NCI-H748 treated with DMSO at 0.1 percent for 48 hours (cell line): Measurements from ENCODE around the gene EEF1AKMT4.
"Not testable (repeated sequence)": the region's sequence is repeated elsewhere in the genome, so short reads cannot be mapped to it uniquely, and the experiment has no call there.

ENCODE experiments used
- DNase-seq: peaks from one replicate; lab custom pipeline; 2025; lab: John Stamatoyannopoulos, UW

Gene EEF1AKMT4

DNA sequence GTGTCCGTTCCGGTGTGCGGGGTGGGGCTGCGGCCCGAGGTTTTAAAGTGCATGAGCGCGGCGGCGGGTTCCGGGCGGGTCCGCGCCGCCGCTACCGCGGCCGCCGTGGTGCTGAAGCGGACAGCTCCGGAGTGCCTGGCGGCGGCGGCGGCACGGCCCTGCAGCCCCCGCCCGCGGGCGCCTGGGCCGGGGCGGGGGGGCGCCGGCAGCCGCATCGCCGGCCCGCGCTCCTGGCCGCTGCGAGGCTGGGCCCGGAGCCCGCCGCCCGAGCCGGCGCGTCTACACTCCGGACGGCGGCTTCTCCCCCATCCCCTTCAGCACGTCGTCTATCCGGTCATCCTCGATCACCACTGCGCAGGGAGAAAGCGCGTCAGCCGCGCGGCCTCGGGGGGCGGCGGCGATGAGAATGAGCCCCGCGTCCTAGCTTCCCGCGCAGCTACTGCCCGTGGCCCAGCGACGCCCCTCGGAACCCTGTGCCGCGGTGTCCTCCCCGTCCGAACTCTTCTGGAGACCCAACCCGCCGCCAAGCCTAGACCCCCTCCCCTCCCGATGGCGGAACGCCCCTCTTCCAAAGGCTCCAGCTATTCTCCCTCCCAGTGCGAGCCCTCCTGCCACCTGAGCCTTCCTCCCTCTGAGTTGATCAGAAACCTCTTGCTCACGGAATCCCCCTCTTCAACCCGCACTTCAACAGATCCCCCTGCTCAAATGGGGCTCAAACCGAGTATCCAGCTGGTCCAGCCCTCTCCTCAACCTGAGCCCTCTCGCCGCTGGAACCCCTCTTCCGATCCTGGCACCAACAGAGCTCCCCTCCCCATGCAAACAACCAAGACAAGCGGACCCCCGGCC, 10.6 kb downstream of the EEF1AKMT4 start:
- DNase-seq: no peak

DNA sequence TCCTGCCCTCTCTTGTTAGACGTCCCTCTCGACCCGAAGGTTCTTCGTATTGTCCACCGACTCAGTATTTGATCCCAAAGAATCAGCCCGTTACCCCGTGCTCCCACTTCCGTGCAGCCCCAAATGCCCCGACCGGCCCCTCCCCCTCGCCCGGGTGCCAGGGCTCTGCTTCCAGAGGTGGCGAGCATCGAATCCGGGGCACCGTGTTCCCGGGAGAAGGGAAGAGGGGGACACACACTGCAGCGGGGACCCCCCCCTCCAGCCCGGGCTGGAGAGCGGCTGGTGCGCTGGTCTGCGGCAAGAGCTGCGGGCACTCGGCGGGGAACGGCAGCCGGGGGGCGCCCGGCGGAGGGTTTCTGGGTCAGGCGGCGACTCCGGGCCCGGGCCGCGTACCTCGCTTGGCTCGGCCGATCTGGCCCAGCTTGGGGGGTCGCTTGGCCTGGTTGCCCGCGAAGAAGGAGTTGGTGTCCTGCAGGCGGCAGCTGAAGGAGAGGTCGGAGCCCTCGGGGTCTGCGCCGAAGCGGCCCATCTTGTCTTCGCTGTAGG, 11.3 kb downstream of the EEF1AKMT4 start:
- no peak for DNase-seq

DNA sequence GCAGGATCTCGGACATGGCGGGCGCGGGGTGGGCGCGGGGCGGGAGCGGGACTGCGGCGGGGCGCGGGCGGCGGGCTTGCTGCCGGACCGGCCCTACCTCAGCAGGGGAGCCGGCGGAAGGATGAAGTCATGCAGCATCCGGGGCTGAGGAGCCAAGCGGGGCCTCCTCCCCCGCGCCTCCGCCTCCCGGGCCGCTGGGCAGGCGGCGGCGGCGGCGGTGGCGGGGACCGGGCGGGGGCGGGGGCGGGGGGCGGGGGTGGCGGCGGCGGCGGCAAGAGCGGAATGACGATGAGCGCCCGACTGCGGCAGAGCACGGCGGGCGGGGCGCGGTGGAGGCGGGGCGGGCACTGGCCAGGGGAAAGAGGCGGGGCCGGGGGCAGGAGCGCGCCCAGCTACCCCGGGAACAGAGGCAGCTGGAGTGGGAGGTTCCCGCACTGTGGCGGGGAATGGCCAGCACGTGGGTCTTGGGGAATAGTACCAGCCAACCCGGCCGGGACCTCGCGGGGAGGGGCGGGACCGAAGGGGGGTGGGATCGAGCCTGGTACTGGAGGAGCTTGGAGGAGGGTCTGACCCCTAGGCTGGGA, 11.9 kb downstream of the EEF1AKMT4 start, which contains the start of gene CAMK2N2:
Gene CAMK2N2 (minus strand): TSS at position 284 of the 584 bp plus-strand sequence. CDS start 268 bp downstream, at position 16.
- peak; percentile 71 for DNase-seq

DNA sequence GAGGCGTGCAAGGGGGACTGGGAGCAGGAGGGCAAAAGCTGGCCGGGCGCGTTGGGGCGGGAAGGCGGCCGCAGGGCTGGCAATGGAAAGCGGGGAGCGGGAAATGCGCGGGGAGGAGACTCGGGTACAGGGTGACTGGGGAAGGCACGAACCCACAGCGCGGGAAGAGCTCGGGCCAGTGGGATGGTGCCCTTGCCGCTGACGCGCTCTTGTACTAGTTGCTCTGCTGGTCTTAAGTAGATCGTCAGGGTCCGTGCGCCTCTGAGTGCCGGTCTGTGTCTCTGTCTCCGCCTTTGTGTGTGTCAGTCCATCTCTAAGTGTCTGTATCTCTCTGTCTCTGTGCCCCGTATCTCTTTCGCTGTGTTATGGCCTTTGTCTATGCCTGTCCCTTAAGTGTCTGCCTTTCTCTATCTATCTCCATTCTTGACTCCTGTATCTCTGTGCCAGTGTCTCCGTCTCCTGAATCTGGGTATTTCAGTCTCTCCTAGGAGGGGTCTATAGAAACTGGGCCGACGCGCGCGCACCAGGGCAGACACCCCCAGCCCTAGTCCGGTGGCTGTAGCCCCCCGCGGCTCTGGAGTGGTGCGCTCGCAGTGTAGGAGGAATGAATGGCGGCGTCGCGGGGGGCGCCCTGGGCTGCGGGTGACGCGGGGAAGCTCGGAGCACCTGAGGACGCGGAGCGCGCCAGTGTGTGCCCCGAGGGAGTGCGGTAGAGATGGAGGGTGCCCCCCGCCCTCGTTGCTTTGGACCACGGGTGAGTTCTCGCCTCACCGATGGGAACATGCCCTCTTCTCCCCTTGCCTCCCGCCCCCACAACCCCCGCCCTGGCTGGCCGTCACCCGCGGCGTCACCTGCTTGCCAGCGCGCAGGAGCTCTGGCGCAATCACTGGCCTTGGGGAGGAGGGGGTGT, 12.6 kb downstream of the EEF1AKMT4 start:
- peak; percentile 50 for DNase-seq

DNA sequence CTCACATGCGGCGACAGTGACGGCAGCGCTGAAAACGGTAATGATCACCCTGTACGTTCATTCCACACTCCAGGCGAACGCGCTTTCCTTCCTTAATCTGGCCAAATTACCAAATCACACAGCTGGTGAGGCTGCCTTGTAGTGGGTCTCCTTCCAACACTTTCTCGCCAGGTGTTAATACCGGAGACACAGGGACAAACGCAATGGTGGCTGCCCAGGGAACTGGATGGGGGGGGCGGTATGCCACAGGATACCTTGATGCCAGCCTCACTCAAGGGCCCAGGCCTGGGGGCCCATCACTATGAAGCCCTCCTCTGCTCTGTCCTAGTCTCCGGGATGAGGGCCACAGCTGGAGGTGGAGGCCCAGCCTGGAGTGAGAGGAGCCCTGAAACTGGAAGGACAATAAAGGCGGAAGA, 13.3 kb downstream of the EEF1AKMT4 start:
- DNase-seq: no peak

DNA sequence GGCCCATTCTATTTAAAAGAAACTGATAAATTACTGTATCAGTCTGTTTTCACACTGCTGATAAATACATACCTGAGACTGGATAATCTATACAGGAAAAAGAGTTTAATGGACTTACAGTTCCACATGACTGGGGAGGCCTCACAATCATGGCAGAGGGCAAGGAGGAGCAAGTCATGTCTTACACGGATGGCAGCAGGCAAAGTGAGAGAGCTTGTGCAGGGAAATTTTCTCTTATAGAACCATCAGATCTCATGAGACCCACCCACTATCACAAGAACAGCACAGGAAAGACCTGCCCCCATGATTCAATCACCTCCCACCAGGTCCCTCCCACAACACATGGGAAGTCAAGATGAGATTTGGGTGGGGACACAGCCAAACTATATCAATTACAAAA, 17.8 kb downstream of the EEF1AKMT4 start:
- DNase-seq: not testable (repeated sequence)

DNA sequence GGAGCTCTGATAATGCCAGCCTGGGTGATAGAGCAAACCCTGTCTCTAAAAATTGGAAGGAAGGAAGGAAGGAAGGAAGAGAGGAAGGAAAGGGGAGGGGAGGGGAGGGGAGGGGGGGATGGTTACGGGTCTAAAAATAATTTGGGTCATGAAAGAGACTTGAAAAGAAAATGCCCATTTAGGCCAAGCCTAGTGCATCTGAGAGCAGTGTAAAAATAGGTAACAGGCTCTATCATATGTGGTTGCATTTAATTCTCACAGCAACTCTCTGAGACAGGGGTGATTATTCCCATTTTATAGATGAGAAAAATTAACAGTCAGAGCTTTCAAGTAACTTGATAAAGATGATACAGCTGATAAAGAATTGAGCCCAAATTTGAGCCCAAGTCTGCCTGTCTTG, 22.8 kb downstream of the EEF1AKMT4 start:
- DNase-seq: no peak

DNA sequence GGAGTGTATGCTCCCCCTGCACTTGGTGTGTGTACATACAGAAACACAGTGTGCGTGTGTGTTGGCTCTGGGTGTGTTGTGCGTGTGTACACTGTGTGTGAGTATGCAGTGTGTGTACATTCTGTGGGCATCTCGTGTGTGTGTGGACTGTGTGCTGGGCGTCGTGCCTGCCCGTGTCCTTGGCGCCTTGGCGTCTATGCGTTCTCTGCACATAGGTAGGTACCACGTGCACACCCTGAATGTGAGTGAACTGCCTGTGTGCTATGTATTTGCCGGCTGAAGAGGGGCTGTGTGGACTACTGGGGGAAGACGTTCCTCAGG, 25.9 kb downstream of the EEF1AKMT4 start:
- no peak for DNase-seq

DNA sequence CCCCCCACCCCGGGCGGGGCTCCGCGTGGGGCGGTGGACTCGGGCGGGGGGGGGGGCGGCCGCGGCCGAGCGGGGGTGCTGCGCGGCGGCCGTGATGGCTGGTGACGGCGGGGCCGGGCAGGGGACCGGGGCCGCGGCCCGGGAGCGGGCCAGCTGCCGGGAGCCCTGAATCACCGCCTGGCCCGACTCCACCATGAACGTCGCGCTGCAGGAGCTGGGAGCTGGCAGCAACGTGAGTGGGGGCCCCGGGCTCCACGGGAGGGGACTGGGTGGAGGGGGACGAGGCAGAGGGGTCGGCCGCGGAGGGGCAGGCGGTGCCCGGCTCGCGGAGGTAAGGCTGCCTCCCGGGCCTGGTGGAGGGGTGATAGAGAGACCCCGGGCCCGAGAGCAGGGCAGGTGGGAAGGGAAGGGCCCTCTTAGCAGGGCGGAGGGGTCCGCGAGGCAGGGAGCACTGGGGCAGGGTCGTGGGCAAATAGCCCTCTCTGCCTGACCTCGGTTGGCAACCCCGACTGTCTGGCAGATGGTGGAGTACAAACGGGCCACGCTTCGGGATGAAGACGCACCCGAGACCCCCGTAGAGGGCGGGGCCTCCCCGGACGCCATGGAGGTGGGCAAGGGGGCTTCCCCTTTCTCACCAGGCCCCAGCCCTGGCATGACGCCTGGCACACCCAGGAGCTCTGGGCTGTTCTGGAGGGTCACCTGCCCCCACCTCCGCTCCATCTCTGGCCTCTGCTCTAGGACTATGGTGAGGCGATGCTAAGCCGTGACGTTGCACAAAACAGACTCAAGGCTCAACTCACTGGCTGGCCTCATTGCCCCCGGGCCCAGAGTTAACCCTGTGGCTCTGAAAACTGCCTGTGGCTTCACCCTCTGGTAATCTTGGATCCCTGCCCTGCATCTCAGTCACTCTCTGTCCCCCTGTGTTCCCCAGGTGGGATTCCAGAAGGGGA, 26.8 kb downstream of the EEF1AKMT4 start, which contains the start of gene ECE2:
Gene ECE2 (plus strand): TSS at position 62 of the 950 bp plus-strand sequence. CDS start 132 bp downstream, at position 194.
- no peak for DNase-seq

DNA sequence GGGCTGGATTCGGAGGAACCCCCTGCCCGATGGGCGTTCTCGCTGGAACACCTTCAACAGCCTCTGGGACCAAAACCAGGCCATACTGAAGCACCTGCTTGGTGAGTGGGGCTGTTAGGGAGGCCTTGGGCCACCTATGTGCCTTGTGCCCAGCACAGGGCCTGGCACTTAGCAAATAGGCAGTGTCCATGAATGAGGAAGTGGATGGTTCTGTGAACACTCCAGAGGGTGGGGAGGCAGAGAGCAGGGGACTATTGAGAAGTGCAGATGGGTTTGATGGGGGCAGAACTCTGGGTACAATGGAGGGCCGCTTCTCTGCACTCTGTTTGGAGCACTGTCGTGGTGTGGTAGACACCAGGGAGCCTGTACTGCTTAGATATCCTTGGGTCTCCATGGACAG, 27.9 kb downstream of the EEF1AKMT4 start:
- DNase-seq: no peak

DNA sequence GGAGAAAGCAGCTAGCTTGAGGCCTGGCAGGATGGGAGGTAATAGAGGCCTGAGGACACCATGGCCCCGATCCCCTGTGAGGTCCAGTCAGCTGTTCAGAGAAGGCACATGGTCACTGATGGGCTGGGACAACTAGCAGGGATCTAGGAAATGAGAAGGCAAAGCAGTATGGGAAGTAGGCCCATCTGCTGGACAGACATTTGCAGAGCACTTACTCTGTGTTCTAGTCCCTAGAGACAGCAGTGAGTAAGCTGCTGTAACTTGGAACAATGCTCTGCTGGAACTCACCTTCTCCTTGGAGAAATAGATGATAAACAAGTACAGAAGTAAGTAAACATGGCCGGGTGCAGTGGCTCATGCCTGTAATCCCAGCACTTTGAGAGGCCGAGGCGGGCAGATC, 33.5 kb downstream of the EEF1AKMT4 start:
- DNase-seq: no peak

DNA sequence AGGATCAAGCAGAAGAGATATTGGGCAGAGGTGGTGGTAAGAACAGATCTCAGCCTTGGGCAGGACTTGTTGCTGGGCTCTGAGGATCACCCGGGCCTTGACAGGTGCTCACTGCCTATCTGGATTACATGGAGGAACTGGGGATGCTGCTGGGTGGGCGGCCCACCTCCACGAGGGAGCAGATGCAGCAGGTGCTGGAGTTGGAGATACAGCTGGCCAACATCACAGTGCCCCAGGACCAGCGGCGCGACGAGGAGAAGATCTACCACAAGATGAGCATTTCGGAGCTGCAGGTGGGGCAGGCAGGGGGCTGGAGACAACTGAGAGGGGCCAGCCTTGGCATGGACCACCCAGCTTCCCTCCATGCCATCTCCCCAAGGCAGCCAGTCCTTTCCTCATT, 34.2 kb downstream of the EEF1AKMT4 start:
- no peak for DNase-seq

DNA sequence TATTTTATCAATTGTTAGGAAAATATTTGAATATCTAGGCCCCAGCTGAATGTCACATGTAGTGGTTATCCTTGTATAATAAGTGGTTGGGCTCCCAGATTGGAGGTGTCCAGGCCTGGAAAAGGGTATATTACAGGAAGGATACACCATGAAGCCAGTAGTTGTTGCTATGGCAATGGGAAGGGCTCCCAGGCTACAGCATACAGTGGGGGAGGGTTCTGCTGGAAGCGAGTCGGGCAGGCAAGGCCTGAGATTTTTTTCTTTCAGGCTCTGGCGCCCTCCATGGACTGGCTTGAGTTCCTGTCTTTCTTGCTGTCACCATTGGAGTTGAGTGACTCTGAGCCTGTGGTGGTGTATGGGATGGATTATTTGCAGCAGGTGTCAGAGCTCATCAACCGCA, 35.2 kb downstream of the EEF1AKMT4 start:
- peak; percentile 68 for DNase-seq

DNA sequence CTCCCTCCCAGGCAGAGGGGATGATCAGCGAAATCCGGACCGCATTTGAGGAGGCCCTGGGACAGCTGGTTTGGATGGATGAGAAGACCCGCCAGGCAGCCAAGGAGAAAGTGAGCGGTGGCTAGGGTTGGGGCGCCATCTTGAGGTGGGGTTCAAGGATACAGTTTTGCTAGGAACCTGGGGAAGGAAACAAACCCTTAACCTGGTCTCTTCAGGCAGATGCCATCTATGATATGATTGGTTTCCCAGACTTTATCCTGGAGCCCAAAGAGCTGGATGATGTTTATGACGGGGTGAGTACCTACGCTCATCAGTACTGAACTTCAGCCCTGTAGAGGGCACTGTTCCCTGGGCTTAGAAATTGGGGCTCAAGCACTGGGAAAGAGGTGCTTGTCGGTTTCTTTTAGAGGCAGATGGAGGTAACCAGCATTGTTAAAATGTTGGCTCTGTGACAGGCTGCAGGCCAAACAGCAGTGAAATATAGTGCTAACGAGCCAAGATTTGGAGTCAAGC, 40.0 kb downstream of the EEF1AKMT4 start:
- DNase-seq: peak; percentile 35

DNA sequence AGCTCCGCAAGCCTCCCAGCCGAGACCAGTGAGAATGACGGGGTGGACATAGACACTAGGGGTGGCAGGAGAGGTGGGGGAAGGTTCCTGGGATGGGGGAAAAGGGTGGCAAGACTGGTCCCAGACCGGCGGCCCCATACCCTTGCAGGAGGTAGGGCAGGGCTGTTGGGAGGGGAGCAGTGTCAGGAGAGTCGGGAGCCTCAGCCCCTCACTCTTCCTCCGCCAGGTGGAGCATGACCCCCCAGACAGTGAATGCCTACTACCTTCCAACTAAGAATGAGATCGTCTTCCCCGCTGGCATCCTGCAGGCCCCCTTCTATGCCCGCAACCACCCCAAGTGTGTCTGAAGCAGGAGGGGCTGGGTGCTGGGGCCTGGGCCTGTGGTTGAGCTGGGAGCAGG, 40.9 kb downstream of the EEF1AKMT4 start:
- no peak for DNase-seq

DNA sequence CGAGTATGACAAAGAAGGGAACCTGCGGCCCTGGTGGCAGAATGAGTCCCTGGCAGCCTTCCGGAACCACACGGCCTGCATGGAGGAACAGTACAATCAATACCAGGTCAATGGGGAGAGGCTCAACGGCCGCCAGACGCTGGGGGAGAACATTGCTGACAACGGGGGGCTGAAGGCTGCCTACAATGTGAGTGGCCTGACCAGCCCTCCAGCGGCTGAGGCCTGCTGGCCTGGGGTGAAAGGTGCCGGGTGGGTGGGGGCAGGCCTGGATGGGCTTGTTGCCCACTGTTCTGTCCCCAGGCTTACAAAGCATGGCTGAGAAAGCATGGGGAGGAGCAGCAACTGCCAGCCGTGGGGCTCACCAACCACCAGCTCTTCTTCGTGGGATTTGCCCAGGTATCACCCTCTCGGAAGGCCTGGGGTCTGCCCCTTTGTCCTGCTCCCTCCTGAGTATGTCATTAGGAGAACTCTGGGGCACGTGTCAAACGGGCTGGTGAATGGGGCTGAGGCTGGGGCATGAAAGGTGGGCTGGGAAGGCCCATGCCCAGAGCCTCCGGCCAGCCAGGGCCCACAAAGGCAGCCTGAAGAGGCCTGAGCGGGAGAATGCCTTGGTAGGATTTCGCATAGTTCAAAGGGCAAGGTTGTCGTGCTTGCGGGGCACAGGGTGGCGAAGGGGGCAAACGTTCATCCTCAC, 41.7 kb downstream of the EEF1AKMT4 start:
- no peak for DNase-seq

DNA sequence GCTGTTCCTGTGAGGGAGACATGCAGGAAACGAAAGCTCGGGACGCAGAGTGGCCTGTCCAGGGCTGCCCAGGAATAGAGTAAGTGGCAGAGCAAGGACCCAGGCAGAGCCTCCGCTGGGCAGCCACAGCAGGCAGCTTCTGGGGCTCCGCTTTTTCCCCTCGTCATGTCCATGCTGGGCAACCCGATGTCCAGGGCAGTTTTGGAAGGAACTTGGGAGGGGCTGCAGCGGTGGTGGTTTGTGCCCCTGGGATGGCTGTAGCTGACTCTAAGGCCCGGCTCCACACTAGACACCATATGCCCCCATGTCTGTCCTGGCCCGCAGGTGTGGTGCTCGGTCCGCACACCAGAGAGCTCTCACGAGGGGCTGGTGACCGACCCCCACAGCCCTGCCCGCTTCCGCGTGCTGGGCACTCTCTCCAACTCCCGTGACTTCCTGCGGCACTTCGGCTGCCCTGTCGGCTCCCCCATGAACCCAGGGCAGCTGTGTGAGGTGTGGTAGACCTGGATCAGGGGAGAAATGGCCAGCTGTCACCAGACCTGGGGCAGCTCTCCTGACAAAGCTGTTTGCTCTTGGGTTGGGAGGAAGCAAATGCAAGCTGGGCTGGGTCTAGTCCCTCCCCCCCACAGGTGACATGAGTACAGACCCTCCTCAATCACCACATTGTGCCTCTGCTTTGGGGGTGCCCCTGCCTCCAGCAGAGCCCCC, 42.4 kb downstream of the EEF1AKMT4 start:
- DNase-seq: no peak

DNA sequence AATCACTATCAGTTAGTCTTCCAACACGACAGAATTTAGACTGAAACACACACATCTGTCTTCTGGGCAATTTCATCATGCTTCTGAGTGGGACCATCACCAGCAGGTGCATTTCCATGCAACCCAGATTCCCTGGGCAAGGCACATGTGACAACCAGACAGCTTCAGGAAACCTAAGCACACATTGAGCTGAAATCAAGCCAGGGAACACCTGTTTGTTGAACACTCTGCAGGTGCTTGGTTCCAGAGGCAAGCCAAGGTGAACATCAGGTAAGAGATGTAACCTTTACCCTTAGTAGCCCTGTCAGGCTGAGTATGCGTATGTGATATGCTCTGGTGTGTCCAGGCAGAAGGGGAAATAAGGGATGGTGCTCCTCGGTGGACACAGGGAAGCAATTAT, 46.3 kb downstream of the EEF1AKMT4 start:
- DNase-seq: no peak

DNA sequence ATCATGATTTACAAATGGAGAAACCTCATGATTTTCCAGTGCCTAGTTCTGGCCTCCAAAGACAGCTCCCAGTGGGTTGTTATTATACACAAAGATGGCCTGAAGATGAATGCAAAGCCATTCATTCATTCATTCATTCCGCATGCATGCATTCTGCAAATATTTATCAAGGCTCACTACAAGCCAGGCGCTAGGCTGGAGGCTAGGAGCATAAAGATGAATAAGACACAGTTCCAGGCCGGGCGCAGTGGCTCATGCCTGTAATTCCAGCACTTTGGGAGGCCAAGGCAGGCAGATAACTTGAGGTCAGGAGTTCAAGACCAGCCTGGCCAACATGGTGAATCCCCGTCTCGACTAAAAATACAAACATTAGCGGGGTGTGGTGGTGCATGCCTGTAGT, 47.1 kb downstream of the EEF1AKMT4 start:
- no peak for DNase-seq
